HEK293 (cell line): Measurements from ENCODE around the gene FAM43A.

ENCODE experiments used
- CTCF ChIP-seq: fragments of 450-650 bp; formaldehyde crosslinking; IDR thresholded peaks from 2 replicates; pipeline ENCODE4 v1.5.1; 2016; ENCODE audit warnings: missing biosample characterization, missing genetic modification characterization
- GLIS1 ChIP-seq: fragments of 450-650 bp; formaldehyde crosslinking; IDR thresholded peaks from 2 replicates; pipeline ENCODE4 v1.5.1; 2016; ENCODE audit warnings: missing biosample characterization, missing genetic modification characterization
- IKZF3 ChIP-seq: fragments of 450-650 bp; IDR thresholded peaks from 2 replicates; pipeline ENCODE4 v1.5.0; 2018; ENCODE audit warnings: missing biosample characterization, mild to moderate bottlenecking, missing genetic modification characterization, moderate library complexity
- ZFP3 ChIP-seq: fragments of 450-650 bp; formaldehyde crosslinking; IDR thresholded peaks from 2 replicates; pipeline ENCODE4 v1.5.1; 2016; ENCODE audit warnings: low read depth, missing biosample characterization, missing genetic modification characterization
- ZNF157 ChIP-seq: fragments of 450-650 bp; formaldehyde crosslinking; IDR thresholded peaks from 2 replicates; pipeline ENCODE4 v1.5.1; 2016; ENCODE audit warnings: missing biosample characterization, missing genetic modification characterization
- ZNF2 ChIP-seq: fragments of 450-650 bp; formaldehyde crosslinking; IDR thresholded peaks from 2 replicates; pipeline ENCODE4 v1.5.1; 2016; ENCODE audit warnings: missing biosample characterization, missing genetic modification characterization
- ZNF211 ChIP-seq: fragments of 450-650 bp; formaldehyde crosslinking; IDR thresholded peaks from 2 replicates; pipeline ENCODE4 v1.5.1; 2016; ENCODE audit warnings: low read depth, missing biosample characterization, missing genetic modification characterization
- ZNF274 ChIP-seq, 2 experiments: fragments of 200-500 bp in 1 of 2; fragments of 450-650 bp in 1 of 2; sonication (Bioruptor generic) in 1 of 2; formaldehyde crosslinking in 1 of 2; IDR thresholded peaks; 2 replicates each; pipeline versions ENCODE4 v1.5.1 to v1.6.1; 2014 to 2016; ENCODE audit warnings: borderline replicate concordance in 1 of 2, inconsistent platforms in 1 of 2, low read length in 1 of 2, missing biosample characterization in 1 of 2, missing genetic modification characterization in 1 of 2
- ZNF426 ChIP-seq: fragments of 450-650 bp; formaldehyde crosslinking; IDR thresholded peaks from 2 replicates; pipeline ENCODE4 v1.5.1; 2017; ENCODE audit warnings: missing biosample characterization, missing genetic modification characterization, mild to moderate bottlenecking, inconsistent platforms, moderate library complexity
- ZNF501 ChIP-seq: fragments of 450-650 bp; formaldehyde crosslinking; IDR thresholded peaks from 2 replicates; pipeline ENCODE4 v1.5.1; 2016; ENCODE audit warnings: missing biosample characterization, missing genetic modification characterization
- ZNF549 ChIP-seq: fragments of 450-650 bp; IDR thresholded peaks from 2 replicates; pipeline ENCODE4 v1.5.1; 2018; ENCODE audit warnings: missing biosample characterization, missing genetic modification characterization, mild to moderate bottlenecking, inconsistent platforms, moderate library complexity
- ZNF670 ChIP-seq: fragments of 450-650 bp; formaldehyde crosslinking; IDR thresholded peaks from 2 replicates; pipeline ENCODE4 v1.5.1; 2016; ENCODE audit warnings: missing biosample characterization, missing genetic modification characterization, low read depth
- ZSCAN30 ChIP-seq: fragments of 450-650 bp; IDR thresholded peaks from 2 replicates; pipeline ENCODE4 v1.5.1; 2018; ENCODE audit warnings: missing biosample characterization, mild to moderate bottlenecking, missing genetic modification characterization, moderate library complexity

GRCh38 chr3:194671511-194671899 is 14.2 kb upstream of the FAM43A start:
- TF ChIP-seq ZNF211 (tag by site-specific recombination) (no peak), CTCF (no peak), ZNF157 (tag by site-specific recombination) (no peak), ZNF274 (IDR thresholded peaks at IDR 0.05; ENCODE audit: low read length) (no peak), ZNF274 (tag by site-specific recombination; IDR thresholded peaks at IDR 0.05; ENCODE audit: borderline replicate concordance) (no peak), IKZF3 (no peak), ZNF501 (tag by site-specific recombination) (no peak), ZSCAN30 (no peak), ZNF426 (no peak), ZNF549 (tag by site-specific recombination) (no peak), ZNF670 (tag by site-specific recombination) (no peak), GLIS1 (tag by site-specific recombination) (no peak), ZNF2 (tag by site-specific recombination) (no peak), ZFP3 (tag by site-specific recombination) (no peak)
